ENCODE measurements around the gene SSR4. TPM values are rescaled to one million over a fixed set of nuclear protein-coding genes. Genes with fewer than 3 reads are reported as not detected.

The SSR4 gene
- total RNA-seq, 2 experiments from 2014 or later = 171 to 173 TPM

GRCh38 chrX:153824348-153824747 lies 29.9 kb downstream of the SSR4 start:
- ChIA-PET POLR2A (interaction anchor here (0.5 kb wide), 1 partner anchor 241 kb away, joined by 3 read pairs; no protein-coding TSS in a partner anchor), CTCF (no interaction called here)
- no peaks in the 10 kb centered on the region for H3K9me3 ChIP-seq (ENCODE audit: control insufficient read depth in 1 of 2, insufficient read depth in 1 of 2, low read length in 2 of 2)
- no peak for TF ChIP-seq CTCF (IDR thresholded peaks at IDR 0.05)
- no peaks in the 10 kb centered on the region for H3K27me3 ChIP-seq (ENCODE audit: control insufficient read depth in 1 of 2, insufficient read depth in 2 of 2, low read length in 2 of 2)
- H3K4me1 ChIP-seq (ENCODE audit: insufficient read depth, low read length) = peaks cover 67% of the 10 kb centered on the region
- H3K27ac ChIP-seq (ENCODE audit: low read depth in 1 of 2, low read length in 2 of 2) = no peak overlapping the region
- Mint-ChIP-seq H3K4me1 (ENCODE audit: low read depth) (peaks cover 54% of the 10 kb centered on the region), H3K4me3 (no peak overlapping the region), H3K9me3 (no peaks in the 10 kb centered on the region), H3K27ac (no peak overlapping the region), H3K27me3 (no peaks in the 10 kb centered on the region), H3K36me3 (ENCODE audit: low read depth) (no peaks in the 10 kb centered on the region)
- no peak for ATAC-seq (ENCODE audit: poor library complexity)
- H3K36me3 ChIP-seq (ENCODE audit: insufficient read depth, low read length) = no peaks in the 10 kb centered on the region
- no peak for DNase-seq
- intact Hi-C loops (cut with DNase I, micrococcal nuclease) = no loop called here
- H3K4me3 ChIP-seq (ENCODE audit: low read length) = no peak overlapping the region

GRCh38 chrX:153825042-153825441 lies 30.6 kb downstream of the SSR4 start:
- Mint-ChIP-seq H3K27ac (no peak overlapping the region), H3K4me3 (no peak overlapping the region), H3K9me3 (no peaks in the 10 kb centered on the region), H3K36me3 (ENCODE audit: low read depth) (no peaks in the 10 kb centered on the region), H3K27me3 (no peaks in the 10 kb centered on the region), H3K4me1 (ENCODE audit: low read depth) (peaks cover 54% of the 10 kb centered on the region)
- ATAC-seq (ENCODE audit: poor library complexity) (no peak), DNase-seq (no peak)
- no peak overlapping the region for H3K27ac ChIP-seq (ENCODE audit: low read depth in 1 of 2, low read length in 2 of 2)
- H3K4me3 ChIP-seq (ENCODE audit: low read length) = no peak overlapping the region
- peaks cover 61% of the 10 kb centered on the region for H3K4me1 ChIP-seq (ENCODE audit: insufficient read depth, low read length)
- no peaks in the 10 kb centered on the region for H3K27me3 ChIP-seq (ENCODE audit: control insufficient read depth in 1 of 2, insufficient read depth in 2 of 2, low read length in 2 of 2)
- TF ChIP-seq CTCF (IDR thresholded peaks at IDR 0.05) = no peak
- ChIA-PET POLR2A (no interaction called here), CTCF (no interaction called here)
- no peaks in the 10 kb centered on the region for H3K9me3 ChIP-seq (ENCODE audit: control insufficient read depth in 1 of 2, insufficient read depth in 1 of 2, low read length in 2 of 2)
- no peaks in the 10 kb centered on the region for H3K36me3 ChIP-seq (ENCODE audit: insufficient read depth, low read length)
- intact Hi-C loops (cut with DNase I, micrococcal nuclease) = loop anchor here in 1 of 2 experiments (5.0 kb wide), 1 partner anchor 77 kb away; the partner anchor contains the start of gene AVPR2

- H3K4me1 Mint-ChIP-seq (ENCODE audit: low read depth) = peaks cover 39% of the 10 kb centered on the region
- H3K4me3 Mint-ChIP-seq = peak overlapping the region; percentile 58
- Histone ChIP-seq H3K36me3 (ENCODE audit: insufficient read depth, low read length) (no peaks in the 10 kb centered on the region), H3K27ac (ENCODE audit: low read depth in 1 of 2, low read length in 2 of 2) (no peak overlapping the region), H3K4me3 (ENCODE audit: low read length) (no peak overlapping the region), H3K4me1 (ENCODE audit: insufficient read depth, low read length) (peaks cover 49% of the 10 kb centered on the region), H3K27me3 (ENCODE audit: control insufficient read depth in 1 of 2, insufficient read depth in 2 of 2, low read length in 2 of 2) (no peaks in the 10 kb centered on the region), H3K9me3 (ENCODE audit: control insufficient read depth in 1 of 2, insufficient read depth in 1 of 2, low read length in 2 of 2) (no peaks in the 10 kb centered on the region)
- no peaks in the 10 kb centered on the region for H3K36me3 Mint-ChIP-seq (ENCODE audit: low read depth)
- H3K27me3 Mint-ChIP-seq = no peaks in the 10 kb centered on the region
- H3K9me3 Mint-ChIP-seq = no peaks in the 10 kb centered on the region
- H3K27ac Mint-ChIP-seq = peak overlapping the region; percentile 46
- intact Hi-C loops (cut with DNase I, micrococcal nuclease) = loop anchor here in 1 of 2 experiments (5.0 kb wide), 1 partner anchor 75 kb away; the partner anchor contains the start of gene AVPR2
- POLR2A ChIA-PET = no interaction called here
- DNase-seq = no peak
- TF ChIP-seq CTCF (IDR thresholded peaks at IDR 0.05) = no peak
- no peak for ATAC-seq (ENCODE audit: poor library complexity)
- CTCF ChIA-PET = no interaction called here
These were observed 32.5 kb downstream of the SSR4 start for GRCh38 chrX:153827016-153827415.
